VCaP (cell line): ENCODE measurements around the gene JPH2.

Source experiments
- H3K27ac ChIP-seq: fragments of 450-650 bp; 2 replicates; pipeline ENCODE4 v1.5.1; 2017
- TF ChIP-seq, protein P1 (sequence below): fragments of 450-650 bp; conservative IDR thresholded peaks from 2 replicates; pipeline ENCODE4 v1.5.1; 2017; ENCODE audit warnings: mild to moderate bottlenecking, moderate library complexity

Gene JPH2

DNA sequence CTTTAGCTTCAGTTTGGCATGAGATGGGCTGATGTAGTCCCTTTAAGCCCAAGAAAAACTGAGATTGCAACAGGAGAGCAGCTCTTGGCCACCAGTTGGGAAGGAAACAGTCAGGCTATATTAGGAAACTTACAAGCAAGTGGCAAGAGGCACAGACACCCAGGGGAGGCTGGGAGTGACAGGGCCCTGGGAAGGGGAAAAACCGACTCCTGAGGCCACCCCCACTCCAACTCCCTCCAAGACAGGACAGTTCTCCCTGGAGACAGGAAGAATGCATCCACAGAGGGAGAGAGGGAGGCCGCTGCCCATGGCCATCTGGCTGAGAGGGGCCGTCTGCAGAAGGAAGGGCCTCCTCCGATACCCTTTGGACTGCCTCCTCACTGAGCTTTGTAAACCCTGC lies 20.5 kb downstream of the JPH2 start:
- TF ChIP-seq, protein P1, sequence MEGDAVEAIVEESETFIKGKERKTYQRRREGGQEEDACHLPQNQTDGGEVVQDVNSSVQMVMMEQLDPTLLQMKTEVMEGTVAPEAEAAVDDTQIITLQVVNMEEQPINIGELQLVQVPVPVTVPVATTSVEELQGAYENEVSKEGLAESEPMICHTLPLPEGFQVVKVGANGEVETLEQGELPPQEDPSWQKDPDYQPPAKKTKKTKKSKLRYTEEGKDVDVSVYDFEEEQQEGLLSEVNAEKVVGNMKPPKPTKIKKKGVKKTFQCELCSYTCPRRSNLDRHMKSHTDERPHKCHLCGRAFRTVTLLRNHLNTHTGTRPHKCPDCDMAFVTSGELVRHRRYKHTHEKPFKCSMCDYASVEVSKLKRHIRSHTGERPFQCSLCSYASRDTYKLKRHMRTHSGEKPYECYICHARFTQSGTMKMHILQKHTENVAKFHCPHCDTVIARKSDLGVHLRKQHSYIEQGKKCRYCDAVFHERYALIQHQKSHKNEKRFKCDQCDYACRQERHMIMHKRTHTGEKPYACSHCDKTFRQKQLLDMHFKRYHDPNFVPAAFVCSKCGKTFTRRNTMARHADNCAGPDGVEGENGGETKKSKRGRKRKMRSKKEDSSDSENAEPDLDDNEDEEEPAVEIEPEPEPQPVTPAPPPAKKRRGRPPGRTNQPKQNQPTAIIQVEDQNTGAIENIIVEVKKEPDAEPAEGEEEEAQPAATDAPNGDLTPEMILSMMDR: no peak
- peak overlapping the region; percentile 48 for H3K27ac ChIP-seq

DNA sequence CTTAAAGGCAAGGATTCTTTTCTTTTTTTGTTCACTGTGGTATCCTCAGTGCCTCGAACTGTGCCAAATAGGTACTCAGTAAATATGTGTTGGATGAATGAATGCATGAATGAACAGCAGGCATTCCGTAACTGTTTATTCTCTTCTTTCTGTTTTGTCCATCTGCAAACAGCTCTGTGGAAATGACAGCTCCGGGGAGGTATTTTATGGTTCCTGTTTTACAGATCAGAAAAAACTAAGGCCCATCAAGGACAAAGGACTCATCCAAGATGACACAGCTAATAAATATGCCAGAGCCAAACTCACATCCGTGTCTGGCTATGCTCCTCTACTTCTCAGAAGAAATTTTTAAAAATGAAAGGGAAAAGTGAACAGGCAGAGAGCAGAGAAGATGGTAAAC lies 21.0 kb downstream of the JPH2 start:
- TF ChIP-seq, protein P1: no peak
- peak overlapping the region; percentile 48 for H3K27ac ChIP-seq

DNA sequence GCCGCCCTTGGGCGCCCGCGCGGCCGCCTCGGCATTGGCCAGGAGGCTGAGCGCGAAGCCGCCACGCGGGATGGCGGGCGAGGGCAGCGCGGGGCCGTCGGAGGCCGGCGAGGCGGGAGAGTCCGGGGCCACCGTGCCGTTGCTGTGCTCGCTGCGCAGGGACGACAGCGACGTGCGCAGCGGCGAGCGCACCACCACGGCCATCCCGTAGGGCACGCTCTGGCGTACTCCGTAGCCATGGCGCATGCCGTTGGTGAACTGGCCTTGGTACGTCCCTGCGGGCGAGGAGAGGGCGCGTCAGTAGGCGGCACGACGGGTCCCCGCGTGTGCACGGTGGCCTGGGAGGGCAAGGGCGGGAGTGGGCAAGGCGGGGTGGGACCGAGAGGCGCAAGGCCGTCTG lies 26.9 kb downstream of the JPH2 start:
- TF ChIP-seq, protein P1: no peak
- no peak overlapping the region for H3K27ac ChIP-seq

DNA sequence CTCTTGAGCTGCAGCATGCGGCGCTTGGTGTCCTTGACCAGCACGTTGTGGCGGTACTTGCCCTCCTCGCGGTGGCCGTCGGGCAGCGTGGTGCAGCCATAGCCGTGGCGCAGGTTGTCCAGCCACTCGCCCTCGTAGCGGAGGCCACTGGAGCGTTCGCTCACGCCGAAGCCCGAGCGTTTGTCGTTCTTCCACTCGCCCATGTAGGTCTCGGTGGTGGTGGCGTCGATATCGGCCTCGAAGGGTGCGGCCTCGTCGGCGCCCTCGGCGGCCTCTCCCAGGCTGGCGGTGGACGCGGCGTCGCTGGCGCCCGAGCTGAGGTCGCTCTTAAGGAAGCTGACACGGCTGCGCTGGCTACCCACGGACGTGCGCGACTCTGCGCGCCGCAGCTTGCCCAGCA lies 27.3 kb downstream of the JPH2 start:
- no peak overlapping the region for H3K27ac ChIP-seq
- TF ChIP-seq, protein P1: no peak

DNA sequence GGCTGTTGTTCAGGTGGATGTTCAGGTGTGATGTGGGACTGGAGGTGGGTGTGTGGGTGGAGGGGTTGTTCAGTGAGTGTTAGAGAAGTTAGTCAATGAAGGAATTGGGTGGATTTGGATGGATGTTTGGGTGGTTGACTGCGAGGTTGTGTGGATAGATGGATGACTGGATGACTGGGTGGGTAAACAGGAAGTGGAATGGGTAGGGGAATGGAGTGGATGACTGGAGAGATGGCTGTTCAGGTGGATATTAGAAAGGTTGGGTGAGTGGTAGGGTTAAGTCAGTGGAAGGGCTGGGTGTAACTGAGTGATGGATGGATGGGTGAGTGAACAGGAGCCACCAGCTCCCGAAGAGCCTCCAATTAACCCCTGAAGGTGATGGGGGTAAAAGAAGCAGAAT lies 27.9 kb downstream of the JPH2 start:
- H3K27ac ChIP-seq: no peak overlapping the region
- TF ChIP-seq, protein P1: no peak

DNA sequence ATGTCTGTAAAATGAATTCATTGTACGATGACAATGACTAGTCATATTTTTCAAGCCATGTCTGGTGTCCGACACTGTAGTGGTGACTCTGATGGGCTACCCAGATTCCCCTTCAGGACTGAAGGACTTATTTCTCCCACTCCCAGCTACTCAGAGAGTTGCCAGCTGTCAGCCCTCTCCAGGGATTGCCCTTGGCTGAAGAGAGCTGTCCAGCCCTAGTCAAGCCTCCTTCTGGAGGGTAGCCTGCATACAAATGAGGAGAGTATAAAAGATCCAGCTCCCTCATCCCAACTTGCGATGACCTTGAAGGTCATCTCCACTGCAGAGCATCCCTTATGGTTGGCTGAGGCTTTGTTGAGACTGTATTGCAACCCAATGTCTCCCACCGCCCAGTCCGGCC lies 29.9 kb downstream of the JPH2 start:
- TF ChIP-seq, protein P1: no peak
- H3K27ac ChIP-seq: no peak overlapping the region

DNA sequence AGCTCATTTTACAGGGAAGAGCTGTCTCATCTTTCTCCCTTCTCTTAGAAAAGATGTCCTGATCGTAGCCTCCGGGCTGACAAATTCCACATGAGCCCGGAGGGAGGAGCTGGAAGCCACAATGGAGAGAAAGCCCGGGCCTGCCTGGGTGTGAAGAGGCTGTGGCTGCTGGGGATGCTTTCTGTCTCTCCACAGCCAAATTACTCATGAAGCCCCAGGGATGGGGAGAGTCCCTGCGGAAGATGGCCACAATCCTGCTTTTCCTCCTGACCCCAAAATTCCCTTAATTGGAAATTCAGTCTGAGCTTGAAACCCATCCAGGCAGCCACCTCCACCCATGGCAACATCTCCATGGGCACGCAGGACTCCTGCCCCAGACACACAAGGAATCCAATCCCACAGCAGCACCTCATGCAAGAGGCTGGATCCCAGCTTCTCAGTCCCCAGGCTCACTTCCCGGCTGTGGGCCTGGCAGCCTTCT lies 32.4 kb downstream of the JPH2 start:
- H3K27ac ChIP-seq: no peak overlapping the region
- TF ChIP-seq, protein P1: no peak
